Measurements from ENCODE around the gene C9orf57. TPM values are rescaled to one million over a fixed set of nuclear protein-coding genes. Genes with fewer than 3 reads are reported as not detected.

The C9orf57 gene
- total RNA-seq, 4 donors from 2014 or later: not detected

GRCh38 chr9:72041369-72041768, 19.0 kb downstream of the C9orf57 start:
- H3K27ac ChIP-seq: peak overlapping the region; percentile 38
- H3K4me1 ChIP-seq: peaks cover 5% of the 10 kb centered on the region
- H3K4me3 ChIP-seq: no peak overlapping the region
- WGBS: 81% methylated on average over 3 of the region's 3 CpGs
- no peaks in the 10 kb centered on the region for H3K36me3 ChIP-seq
- no peaks in the 10 kb centered on the region for H3K9me3 ChIP-seq
- TF ChIP-seq POLR2AphosphoS5 (IDR thresholded peaks at IDR 0.05): no peak
- TF ChIP-seq POLR2A (IDR thresholded peaks at IDR 0.05): no peak
- TF ChIP-seq, protein P1, sequence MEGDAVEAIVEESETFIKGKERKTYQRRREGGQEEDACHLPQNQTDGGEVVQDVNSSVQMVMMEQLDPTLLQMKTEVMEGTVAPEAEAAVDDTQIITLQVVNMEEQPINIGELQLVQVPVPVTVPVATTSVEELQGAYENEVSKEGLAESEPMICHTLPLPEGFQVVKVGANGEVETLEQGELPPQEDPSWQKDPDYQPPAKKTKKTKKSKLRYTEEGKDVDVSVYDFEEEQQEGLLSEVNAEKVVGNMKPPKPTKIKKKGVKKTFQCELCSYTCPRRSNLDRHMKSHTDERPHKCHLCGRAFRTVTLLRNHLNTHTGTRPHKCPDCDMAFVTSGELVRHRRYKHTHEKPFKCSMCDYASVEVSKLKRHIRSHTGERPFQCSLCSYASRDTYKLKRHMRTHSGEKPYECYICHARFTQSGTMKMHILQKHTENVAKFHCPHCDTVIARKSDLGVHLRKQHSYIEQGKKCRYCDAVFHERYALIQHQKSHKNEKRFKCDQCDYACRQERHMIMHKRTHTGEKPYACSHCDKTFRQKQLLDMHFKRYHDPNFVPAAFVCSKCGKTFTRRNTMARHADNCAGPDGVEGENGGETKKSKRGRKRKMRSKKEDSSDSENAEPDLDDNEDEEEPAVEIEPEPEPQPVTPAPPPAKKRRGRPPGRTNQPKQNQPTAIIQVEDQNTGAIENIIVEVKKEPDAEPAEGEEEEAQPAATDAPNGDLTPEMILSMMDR (IDR thresholded peaks at IDR 0.05): no peak
- TF ChIP-seq EP300 (IDR thresholded peaks at IDR 0.05): no peak
- DNase-seq (ENCODE audit: low spot score in 2 of 2): no peak
- H3K27me3 ChIP-seq: no peaks in the 10 kb centered on the region

DNA sequence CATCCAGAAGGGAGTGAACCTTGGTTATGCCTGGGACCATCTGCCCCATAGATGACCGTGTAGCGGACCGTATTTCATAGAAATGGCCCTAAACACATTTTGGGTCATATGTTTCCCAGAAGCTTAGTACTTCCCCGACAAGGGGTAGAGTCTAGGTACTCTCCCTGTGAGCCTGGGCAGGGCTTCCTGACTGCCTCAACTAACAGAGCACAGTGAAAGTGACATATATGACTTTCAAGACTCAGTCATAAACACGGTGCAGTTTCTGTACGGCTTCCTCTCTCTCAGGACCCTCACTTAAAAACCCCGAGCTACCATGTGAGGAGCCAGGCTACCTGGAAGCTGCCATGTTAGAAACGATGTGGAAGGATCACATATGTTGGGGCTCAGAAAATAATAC, 20.9 kb downstream of the C9orf57 start:
- Histone ChIP-seq H3K36me3 (no peaks in the 10 kb centered on the region), H3K9me3 (no peaks in the 10 kb centered on the region), H3K4me1 (peaks cover 5% of the 10 kb centered on the region), H3K27ac (no peak overlapping the region), H3K27me3 (no peaks in the 10 kb centered on the region), H3K4me3 (no peak overlapping the region)
- DNase-seq (ENCODE audit: low spot score in 2 of 2): no peak
- no peak for TF ChIP-seq POLR2AphosphoS5 (IDR thresholded peaks at IDR 0.05)
- TF ChIP-seq POLR2A (IDR thresholded peaks at IDR 0.05): no peak
- TF ChIP-seq, protein P1 (IDR thresholded peaks at IDR 0.05): no peak
- 95% methylated on average over 8 of the region's 8 CpGs for WGBS

- Histone ChIP-seq H3K36me3 (no peaks in the 10 kb centered on the region), H3K27ac (no peak overlapping the region), H3K9me3 (no peaks in the 10 kb centered on the region), H3K4me1 (peaks cover 5% of the 10 kb centered on the region), H3K4me3 (no peak overlapping the region), H3K27me3 (no peaks in the 10 kb centered on the region)
- DNase-seq (ENCODE audit: low spot score in 2 of 2): peak; percentile 80 to 87
- no peak for TF ChIP-seq POLR2A (IDR thresholded peaks at IDR 0.05)
- TF ChIP-seq, protein P1 (IDR thresholded peaks at IDR 0.05): peak; percentile 90 to 91
- WGBS: 16% methylated on average over 13 of the region's 13 CpGs
Measured at GRCh38 chr9:72038890-72039410, 21.5 kb downstream of the C9orf57 start.

DNA sequence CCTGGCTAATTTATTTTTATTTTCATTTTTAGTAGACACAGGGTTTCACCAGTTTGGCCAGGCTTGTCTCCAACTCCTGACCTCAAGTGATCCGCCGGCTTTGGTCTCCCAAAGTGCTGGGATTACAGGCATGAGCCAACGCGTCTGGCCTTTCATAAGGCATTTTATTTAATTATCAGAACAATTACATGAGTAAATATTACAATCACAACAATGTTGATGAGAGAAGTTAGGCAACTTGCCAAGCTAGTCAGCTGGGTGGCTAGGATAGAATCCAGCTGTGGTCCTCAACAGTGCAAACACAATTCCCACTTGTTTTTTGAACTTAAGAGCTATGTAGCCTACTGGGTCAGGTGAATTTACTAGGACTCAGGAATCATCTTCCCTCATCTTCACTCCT, 22.0 kb downstream of the C9orf57 start:
- H3K27me3 ChIP-seq: no peaks in the 10 kb centered on the region
- TF ChIP-seq POLR2A (IDR thresholded peaks at IDR 0.05): no peak
- TF ChIP-seq POLR2AphosphoS5 (IDR thresholded peaks at IDR 0.05): no peak
- TF ChIP-seq, protein P1 (IDR thresholded peaks at IDR 0.05): no peak
- TF ChIP-seq EP300 (IDR thresholded peaks at IDR 0.05): no peak
- no peaks in the 10 kb centered on the region for H3K36me3 ChIP-seq
- H3K4me1 ChIP-seq: peaks cover 5% of the 10 kb centered on the region
- no peak overlapping the region for H3K27ac ChIP-seq
- H3K9me3 ChIP-seq: no peaks in the 10 kb centered on the region
- no peak overlapping the region for H3K4me3 ChIP-seq
- 72% methylated on average over 4 of the region's 4 CpGs for WGBS
- no peak for DNase-seq (ENCODE audit: low spot score in 2 of 2)

GRCh38 chr9:72037571-72037970, 22.8 kb downstream of the C9orf57 start:
- Histone ChIP-seq H3K27me3 (no peaks in the 10 kb centered on the region), H3K9me3 (no peaks in the 10 kb centered on the region), H3K27ac (no peak overlapping the region), H3K4me1 (peaks cover 5% of the 10 kb centered on the region), H3K36me3 (no peaks in the 10 kb centered on the region), H3K4me3 (no peak overlapping the region)
- WGBS: 62% methylated on average over 4 of the region's 4 CpGs
- TF ChIP-seq EP300 (IDR thresholded peaks at IDR 0.05) (no peak), POLR2AphosphoS5 (IDR thresholded peaks at IDR 0.05) (no peak), POLR2A (IDR thresholded peaks at IDR 0.05) (no peak)
- TF ChIP-seq, protein P1 (IDR thresholded peaks at IDR 0.05): no peak
- no peak for DNase-seq (ENCODE audit: low spot score in 2 of 2)
